Motor neuron (in vitro differentiated cells): Measurements from ENCODE around the gene PRR14L. TPM values are rescaled to one million over a fixed set of nuclear protein-coding genes. Genes with fewer than 3 reads are reported as not detected.
"Not testable (repeated sequence)": the region's sequence is repeated elsewhere in the genome, so short reads cannot be mapped to it uniquely, and the experiment has no call there.

Experiments
- ATAC-seq, 8 experiments: fragments of 200-7000 bp; cut with Tn5 transposase; replicated peaks in 6 of 8; 2 replicates each; pipeline ENCODE4 v1.8.0; 2021; ENCODE audit warnings: mild to moderate bottlenecking in 8 of 8, moderate library complexity in 8 of 8
- H3K27ac ChIP-seq, 2 donors: fragments of 250-450 bp; sonication (Bioruptor Pico); 2 replicates each; pipeline ENCODE4 v1.9.0; 2021; ENCODE audit warnings: antibody characterized with exemption in 2 of 2, mild to moderate bottlenecking in 2 of 2, moderate library complexity in 1 of 2
- H3K4me1 ChIP-seq, 2 donors: fragments of 250-450 bp; sonication (Bioruptor Pico); replicated peaks in 1 of 2; 2 replicates each; pipeline ENCODE4 v1.6.1; 2021; ENCODE audit warnings: antibody characterized with exemption in 2 of 2, mild to moderate bottlenecking in 2 of 2, moderate library complexity in 1 of 2
- H3K4me3 ChIP-seq, 5 donors: fragments of 250-450 bp; sonication (Bioruptor Pico); 2 replicates each; pipeline ENCODE4 v1.9.0; 2021; ENCODE audit warnings: antibody characterized with exemption in 5 of 5, mild to moderate bottlenecking in 5 of 5, moderate library complexity in 4 of 5
- WGBS, 10 experiments: fragments of 450-650 bp; shearing (Covaris generic); methylation state at CpG; one replicate each; pipeline ENCODE4 v1.0.0; 2022; 5-methylcytosine and 5-hydroxymethylcytosine counted together
- in situ Hi-C, 9 experiments: fragments of 400-800 bp; cut with MboI; loops; one replicate each; pipeline ENCODE4 v1.15.0; 2021; ENCODE audit warnings: low sequenced_read_pairs in 9 of 9, low pct_unique_long_range_greater_than_20kb in 2 of 9; ENCODE audit not compliant: unreplicated experiment in 9 of 9
- total RNA-seq, 8 experiments: library from RNA; unstranded; fragments of 300-600 nt; gene quantifications; 2 replicates each; pipeline versions ENCODE4 v1.2.3 to v1.2.4, GENCODE V29; 2022

Gene PRR14L
- total RNA-seq, 8 experiments from 2014 or later = 17.5 to 52.3 (median 28.6) TPM

DNA sequence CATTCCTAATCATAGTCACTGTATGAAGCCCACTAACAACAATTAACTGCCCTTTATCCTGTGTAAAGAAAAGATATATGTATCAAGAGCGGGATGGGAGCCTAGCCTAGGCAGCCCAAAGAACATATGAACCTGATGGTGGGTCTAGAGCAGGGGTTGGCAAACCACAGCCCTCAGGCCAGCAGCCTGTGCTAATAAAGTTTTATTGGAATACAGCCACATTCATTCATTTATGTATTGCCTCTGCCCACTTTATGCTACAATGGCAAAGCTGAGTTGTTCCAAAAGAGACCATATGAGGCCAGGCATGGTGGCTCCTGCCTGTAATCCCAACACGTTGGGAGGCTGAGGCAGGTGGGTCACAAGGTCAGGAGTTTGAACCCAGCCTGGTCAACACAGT lies 13.5 kb downstream of the PRR14L start:
- in situ Hi-C loops = no loop called here
- Histone ChIP-seq H3K4me1 (no peaks in the 10 kb centered on the region), H3K4me3 (no peak overlapping the region), H3K27ac (no peak overlapping the region)
- 80 to 100% (median 100%) methylated on average over 1 to 2 of the region's 2 CpGs; no CpG with 5 or more reads in 4 of the 10 experiments for WGBS, 10 experiments
- no peak for ATAC-seq

- Histone ChIP-seq H3K27ac (no peak overlapping the region), H3K4me1 (no peaks in the 10 kb centered on the region), H3K4me3 (no peak overlapping the region)
- in situ Hi-C loops = no loop called here
- 0 to 100% (median 90%) methylated on average over 1 of the region's 1 CpG; no CpG with 5 or more reads in 6 of the 10 experiments for WGBS, 10 experiments
- ATAC-seq = peak in 2 of 8 experiments; percentile 36 to 55
These were observed 15.4 kb downstream of the PRR14L start for GRCh38 chr22:31734512-31734911.

GRCh38 chr22:31733580-31734079 lies 16.3 kb downstream of the PRR14L start:
- WGBS, 10 experiments = 84 to 100% (median 95%) methylated on average over 1 to 7 of the region's 7 CpGs; no CpG with 5 or more reads in 2 of the 10 experiments
- in situ Hi-C loops = no loop called here
- H3K4me1 ChIP-seq = no peaks in the 10 kb centered on the region
- ATAC-seq = no peak
- no peak overlapping the region for H3K4me3 ChIP-seq
- H3K27ac ChIP-seq = no peak overlapping the region

DNA sequence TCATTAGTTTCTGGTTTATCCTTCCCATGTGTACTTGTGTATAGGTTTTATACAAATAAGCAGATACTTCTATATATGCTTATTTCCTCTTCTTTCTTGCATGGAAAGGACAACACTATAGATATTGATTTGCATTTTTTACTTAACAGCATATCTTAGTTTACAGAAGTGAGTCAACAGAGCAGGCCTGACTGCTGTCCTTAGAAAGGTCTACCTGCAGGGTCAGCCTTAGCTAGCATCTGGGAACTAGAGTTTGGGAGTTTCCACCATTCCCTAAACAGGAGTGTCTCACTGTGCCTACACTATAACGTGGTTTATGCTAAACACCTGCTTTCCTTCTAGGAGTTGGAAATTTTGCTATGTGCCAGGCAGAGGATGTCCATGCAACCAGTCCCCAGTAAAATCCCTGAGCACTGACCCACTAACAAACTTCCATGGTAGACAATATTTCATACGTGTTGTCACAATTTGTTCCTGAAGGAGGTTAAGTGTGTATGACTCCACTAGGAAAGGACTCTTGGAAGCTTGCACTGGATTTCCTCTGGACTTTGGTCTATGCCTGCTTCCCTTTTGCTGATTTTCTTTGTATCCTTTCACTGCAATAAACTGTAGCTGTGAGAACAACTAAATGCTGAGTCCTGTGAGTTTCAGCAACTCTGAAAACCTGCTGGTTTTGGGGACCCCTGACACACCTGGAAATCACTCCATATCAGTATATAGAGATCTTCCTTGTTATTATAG lies 17.7 kb downstream of the PRR14L start:
- H3K4me3 ChIP-seq = no peak overlapping the region
- H3K27ac ChIP-seq = no peak overlapping the region
- in situ Hi-C loops = no loop called here
- WGBS, 10 experiments = 20 to 100% (median 58%) methylated on average over 1 to 2 of the region's 2 CpGs; no CpG with 5 or more reads in 2 of the 10 experiments
- no peaks in the 10 kb centered on the region for H3K4me1 ChIP-seq
- no peak for ATAC-seq

GRCh38 chr22:31730344-31730711 lies 19.6 kb downstream of the PRR14L start:
- no peak overlapping the region for H3K27ac ChIP-seq
- in situ Hi-C loops = no loop called here
- 83 to 100% (median 92%) methylated on average over 1 to 6 of the region's 8 CpGs; no CpG with 5 or more reads in 1 of the 10 experiments for WGBS, 10 experiments
- no peak for ATAC-seq
- H3K4me3 ChIP-seq = no peak overlapping the region
- H3K4me1 ChIP-seq = no peaks in the 10 kb centered on the region

DNA sequence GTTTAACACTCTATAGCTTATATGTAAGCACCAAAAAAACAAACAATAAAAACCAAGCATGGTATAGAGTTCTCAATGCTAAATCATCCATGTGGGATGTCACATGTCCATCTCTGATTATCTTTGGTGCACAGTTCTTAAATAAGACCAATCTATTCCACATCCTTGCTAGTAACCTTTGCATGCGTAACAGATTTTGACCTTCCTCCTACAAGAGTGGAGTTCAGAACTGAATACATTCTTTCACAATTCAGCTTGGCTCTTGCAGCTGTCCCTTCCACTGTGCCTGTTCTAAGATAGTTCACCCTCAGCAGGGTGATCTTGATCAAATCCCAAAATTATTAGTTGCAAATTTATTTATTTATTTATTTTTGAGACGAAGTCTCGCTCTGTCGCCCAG lies 21.1 kb downstream of the PRR14L start:
- 90 to 100% (median 100%) methylated on average over 1 to 4 of the region's 4 CpGs; no CpG with 5 or more reads in 3 of the 10 experiments for WGBS, 10 experiments
- Histone ChIP-seq H3K4me1 (no peaks in the 10 kb centered on the region), H3K27ac (no peak overlapping the region), H3K4me3 (no peak overlapping the region)
- no peak for ATAC-seq
- in situ Hi-C loops = no loop called here

GRCh38 chr22:31726692-31727091 lies 23.2 kb downstream of the PRR14L start:
- Histone ChIP-seq H3K4me3 (no peak overlapping the region), H3K4me1 (no peaks in the 10 kb centered on the region), H3K27ac (no peak overlapping the region)
- 26 to 100% (median 65%) methylated on average over 1 to 3 of the region's 3 CpGs; no CpG with 5 or more reads in 4 of the 10 experiments for WGBS, 10 experiments
- in situ Hi-C loops = no loop called here
- no peak for ATAC-seq

GRCh38 chr22:31723723-31724122 lies 26.2 kb downstream of the PRR14L start:
- Histone ChIP-seq H3K27ac (no peak overlapping the region), H3K4me1 (no peaks in the 10 kb centered on the region), H3K4me3 (no peak overlapping the region)
- ATAC-seq = peak in 3 of 8 experiments; percentile 19 to 57 (median 19)
- in situ Hi-C loops = no loop called here
- WGBS, 10 experiments = 60 to 100% (median 92%) methylated on average over 1 to 5 of the region's 5 CpGs; no CpG with 5 or more reads in 1 of the 10 experiments

DNA sequence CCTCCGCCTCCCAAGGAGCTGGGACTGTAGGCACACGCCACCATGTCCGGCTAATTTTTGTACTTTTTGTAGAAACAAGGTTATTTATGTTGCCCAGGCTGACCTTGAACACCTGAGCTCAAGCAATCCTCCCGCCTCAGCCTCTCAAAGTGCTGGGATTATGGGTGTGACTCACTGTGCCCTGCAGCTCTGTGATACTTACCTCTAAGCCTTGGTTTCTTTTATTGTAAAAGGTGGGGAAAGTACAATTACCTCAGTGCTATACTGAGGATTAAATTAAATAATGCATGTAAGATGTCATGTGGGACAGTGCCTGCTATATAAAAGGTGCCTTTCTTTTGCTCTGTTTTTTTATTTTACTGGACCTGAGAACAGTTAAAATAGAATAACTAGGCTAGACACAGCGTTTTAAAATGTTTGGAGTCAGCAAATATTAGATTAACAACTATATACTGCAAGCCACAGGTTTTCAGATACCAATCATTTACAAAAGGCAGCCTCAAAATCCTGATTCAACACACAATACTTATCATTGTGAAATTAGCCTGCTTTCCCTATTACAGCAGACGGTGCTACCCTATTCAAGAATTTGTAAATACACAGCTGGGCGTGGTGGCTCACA lies 30.0 kb downstream of the PRR14L start:
- Histone ChIP-seq H3K4me3 (no peak overlapping the region), H3K4me1 (no peaks in the 10 kb centered on the region), H3K27ac (no peak overlapping the region)
- no peak for ATAC-seq
- in situ Hi-C loops = no loop called here
- WGBS, 10 experiments = 67 to 100% (median 95%) methylated on average over 1 to 5 of the region's 7 CpGs

- in situ Hi-C loops = no loop called here
- Histone ChIP-seq H3K27ac (no peak overlapping the region), H3K4me3 (no peak overlapping the region), H3K4me1 (no peaks in the 10 kb centered on the region)
- ATAC-seq = no peak
- WGBS, 10 experiments = 20 to 100% (median 97%) methylated on average over 1 to 5 of the region's 5 CpGs
These were observed 34.7 kb downstream of the PRR14L start for GRCh38 chr22:31715147-31715778.

GRCh38 chr22:31711226-31711625 lies 38.7 kb downstream of the PRR14L start:
- WGBS, 10 experiments = 86 to 100% (median 100%) methylated on average over 1 to 11 of the region's 12 CpGs; no CpG with 5 or more reads in 1 of the 10 experiments
- H3K4me3 ChIP-seq, ATAC-seq, H3K4me1 ChIP-seq, H3K27ac ChIP-seq, in situ Hi-C loops: not testable (repeated sequence)

DNA sequence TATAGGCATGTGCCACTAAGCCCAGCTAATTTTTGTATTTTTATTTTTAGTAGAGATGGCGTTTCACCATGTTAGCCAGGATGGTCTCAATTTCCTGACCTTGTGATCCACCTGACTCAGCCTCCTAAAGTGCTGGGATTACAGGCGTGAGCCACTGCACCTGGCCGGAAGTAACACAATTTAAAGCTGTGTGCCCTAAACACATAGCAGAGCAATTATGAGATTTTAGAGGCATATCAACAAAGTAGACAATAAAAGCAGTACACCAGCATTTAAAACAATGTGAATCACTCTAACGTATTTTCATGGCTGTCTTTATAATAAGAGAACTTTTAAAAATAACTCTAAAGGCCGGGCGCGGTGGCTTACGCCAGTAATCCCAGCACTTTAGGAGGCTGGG lies 42.4 kb downstream of the PRR14L start:
- no peak overlapping the region for H3K27ac ChIP-seq
- no peak overlapping the region for H3K4me3 ChIP-seq
- H3K4me1 ChIP-seq = no peaks in the 10 kb centered on the region
- WGBS, 10 experiments = 95 to 100% (median 100%) methylated on average over 2 to 7 of the region's 8 CpGs; no CpG with 5 or more reads in 3 of the 10 experiments
- in situ Hi-C loops = no loop called here
- no peak for ATAC-seq

DNA sequence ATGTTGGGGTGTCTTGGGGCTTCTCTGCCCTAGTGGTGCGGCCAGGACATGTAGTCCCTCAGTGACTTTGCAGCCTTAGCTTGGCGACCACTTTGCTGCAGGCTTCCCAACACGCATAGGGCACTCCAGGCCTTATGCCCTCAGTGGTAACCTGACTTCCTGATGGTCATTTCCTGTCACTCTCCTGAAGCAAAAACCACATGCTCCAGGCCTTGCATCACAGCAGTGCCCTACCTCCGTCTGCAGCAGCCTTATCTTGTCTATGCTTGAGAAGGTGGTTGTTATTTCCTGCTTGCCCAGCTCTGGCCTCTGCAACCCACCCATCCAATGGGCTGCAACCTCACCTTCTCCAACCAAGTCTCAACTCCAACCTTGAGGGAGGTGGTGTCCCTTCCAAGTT lies 54.5 kb downstream of the PRR14L start:
- no peak for ATAC-seq
- Histone ChIP-seq H3K27ac (no peak overlapping the region), H3K4me1 (no peaks in the 10 kb centered on the region), H3K4me3 (no peak overlapping the region)
- 75 to 100% (median 94%) methylated on average over 1 to 4 of the region's 4 CpGs; no CpG with 5 or more reads in 4 of the 10 experiments for WGBS, 10 experiments
- in situ Hi-C loops = no loop called here
